Keratinocyte (primary cell): ENCODE data around the gene TRIM63. TPM values are rescaled to one million over a fixed set of nuclear protein-coding genes. Genes with fewer than 3 reads are reported as not detected.

Experiments used
- DNase-seq: peaks from one replicate; pipeline ENCODE4 v3.0.0-alpha.2; 2011; ENCODE audit warnings: low read depth, missing footprints, low spot score
- FAIRE-seq: peaks from 2 replicates; lab custom pipeline; 2011; peaks lifted over from hg19 to GRCh38; lab: Jason Lieb, UNC
- H2AFZ ChIP-seq: 2 replicates; pipeline ENCODE4 v1.6.0; 2012; ENCODE audit warnings: low read length, control low read depth, inconsistent platforms; ENCODE audit not compliant: control insufficient read depth
- H3K27ac ChIP-seq: 2 replicates; pipeline ENCODE4 v1.5.1; 2011; ENCODE audit warnings: low read length; ENCODE audit not compliant: control insufficient read depth, insufficient read depth
- H3K27me3 ChIP-seq: 3 replicates; pipeline ENCODE4 v1.6.0; 2011; ENCODE audit warnings: low read length; ENCODE audit not compliant: control insufficient read depth, insufficient read depth; ENCODE audit errors: extremely low read depth
- H3K36me3 ChIP-seq, 2 experiments: 2 replicates in 1 of 2; 3 replicates in 1 of 2; pipeline ENCODE4 v1.5.1; 2011; ENCODE audit warnings: low read length in 2 of 2, mild to moderate bottlenecking in 1 of 2; ENCODE audit not compliant: control insufficient read depth in 2 of 2, insufficient read depth in 2 of 2; ENCODE audit errors: extremely low read depth in 1 of 2
- H3K4me1 ChIP-seq: 3 replicates; pipeline ENCODE4 v1.5.1; 2011; ENCODE audit warnings: low read length; ENCODE audit not compliant: control insufficient read depth, insufficient read depth; ENCODE audit errors: extremely low read depth
- H3K4me2 ChIP-seq: 3 replicates; pipeline ENCODE4 v1.6.0; 2011; ENCODE audit warnings: low read depth, low read length; ENCODE audit not compliant: control insufficient read depth, insufficient read depth; ENCODE audit errors: extremely low read depth
- H3K4me3 ChIP-seq, 3 experiments: fragments of 200-600 bp in 1 of 3; sonication (generic) in 1 of 3; 2 replicates in 2 of 3; 3 replicates in 1 of 3; pipeline ENCODE4 v1.5.1; 2011 to 2016; ENCODE audit warnings: low read length in 3 of 3, mild to moderate bottlenecking in 3 of 3, control low read depth in 2 of 3, inconsistent platforms in 1 of 3, low read depth in 1 of 3, mixed read lengths in 1 of 3, mixed run types in 1 of 3, moderate library complexity in 1 of 3; ENCODE audit not compliant: control insufficient read depth in 2 of 3, insufficient read depth in 2 of 3; ENCODE audit errors: extremely low read depth in 1 of 3
- H3K79me2 ChIP-seq: 2 replicates; pipeline ENCODE4 v1.6.0; 2012; ENCODE audit warnings: low read length; ENCODE audit not compliant: control insufficient read depth, insufficient read depth
- H3K9ac ChIP-seq: 3 replicates; pipeline ENCODE4 v1.6.0; 2011; ENCODE audit warnings: low read length; ENCODE audit not compliant: control insufficient read depth, insufficient read depth; ENCODE audit errors: extremely low read depth
- H3K9me1 ChIP-seq: 3 replicates; pipeline ENCODE4 v1.6.0; 2011; ENCODE audit warnings: low read length; ENCODE audit not compliant: control insufficient read depth, insufficient read depth; ENCODE audit errors: extremely low read depth
- H3K9me3 ChIP-seq: 2 replicates; pipeline ENCODE4 v1.5.1; 2012; ENCODE audit warnings: low read depth, low read length; ENCODE audit not compliant: control insufficient read depth
- H4K20me1 ChIP-seq: 3 replicates; pipeline ENCODE4 v1.6.0; 2011; ENCODE audit warnings: low read length; ENCODE audit not compliant: control insufficient read depth, insufficient read depth; ENCODE audit errors: extremely low read depth
- CTCF ChIP-seq, 3 experiments: IDR thresholded peaks in 1 of 3; conservative IDR thresholded peaks in 1 of 3; optimal IDR thresholded peaks in 1 of 3; 2 replicates in 2 of 3; 3 replicates in 1 of 3; pipeline versions ENCODE3 to v1.5.1; 2011; ENCODE audit warnings: low read length in 3 of 3, mild to moderate bottlenecking in 3 of 3, moderate library complexity in 2 of 3, control low read depth in 1 of 3, inconsistent platforms in 1 of 3; ENCODE audit not compliant: insufficient read depth in 2 of 3; ENCODE audit errors: extremely low read depth in 1 of 3
- EZH2 ChIP-seq: IDR thresholded peaks from one replicate; pipeline ENCODE4 v1.6.1; 2012; ENCODE audit warnings: inconsistent platforms, mild to moderate bottlenecking, low read length, moderate library complexity
- dilution Hi-C: fragments of 300-500 bp; cut with MboI; formaldehyde crosslinking; loops from one replicate; pipeline ENCODE4 v1.7.0; 2020; ENCODE audit warnings: low sequenced_read_pairs; ENCODE audit not compliant: extremely low pct_ligation_motif_present
- polyA plus RNA-seq, 5 experiments: library from polyadenylated mRNA; depleted of rRNA in 3 of 5; stranded (reverse) in 3 of 5; stranded (forward) in 1 of 5; unstranded in 1 of 5; fragments of >200 nt; gene quantifications; 1 replicate in 1 of 5; 2 replicates in 3 of 5; 3 replicates in 1 of 5; pipeline versions ENCODE4 v1.2.1 to v1.2.3, GENCODE V29; 2011 to 2012; ENCODE audit warnings: missing spikeins in 2 of 5, low read depth in 1 of 5, low replicate concordance in 1 of 5

Gene TRIM63
- polyA plus RNA-seq, 1 donor (not counting 4 experiments of a cell fraction or from before 2014, with no cell fraction given): not detected

DNA sequence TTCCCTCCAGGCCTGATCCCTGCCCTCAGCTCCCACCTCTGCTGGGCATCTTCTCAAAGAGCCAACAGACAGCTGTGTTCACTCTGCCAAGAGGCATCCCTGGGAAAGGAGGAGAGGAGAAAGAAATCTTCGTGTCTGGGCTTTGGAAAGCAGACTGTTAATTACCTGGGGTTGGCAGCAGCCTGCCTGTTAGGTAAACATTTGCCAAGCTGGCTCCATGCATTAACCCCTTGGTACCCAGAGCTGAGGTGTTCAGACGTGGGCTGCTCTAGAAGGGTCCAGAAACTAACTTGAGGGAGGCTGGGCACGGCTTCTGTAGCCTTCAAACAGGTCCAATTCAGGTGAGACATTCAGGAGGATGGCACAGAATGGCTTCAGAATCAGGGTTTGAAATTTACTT, 54.6 kb downstream of the TRIM63 start:
- H3K9me3 ChIP-seq: no peaks in the 10 kb centered on the region
- no peak overlapping the region for H3K4me3 ChIP-seq
- H3K4me1 ChIP-seq: no peaks in the 10 kb centered on the region
- H3K27ac ChIP-seq: no peak overlapping the region
- no peaks in the 10 kb centered on the region for H3K9me1 ChIP-seq
- H3K36me3 ChIP-seq: no peaks in the 10 kb centered on the region
- no peaks in the 10 kb centered on the region for H4K20me1 ChIP-seq
- dilution Hi-C loops: no loop called here
- H2AFZ ChIP-seq: no peak overlapping the region
- no peaks in the 10 kb centered on the region for H3K79me2 ChIP-seq
- no peak overlapping the region for H3K4me2 ChIP-seq
- TF ChIP-seq CTCF (optimal IDR thresholded peaks at IDR 0.05 in 1 of 3, IDR thresholded peaks at IDR 0.05 in 1 of 3, conservative IDR thresholded peaks at IDR 0.05 in 1 of 3; ENCODE audit: extremely low read depth in 1 of 3, insufficient read depth in 2 of 3, low read length in 3 of 3): no peak
- TF ChIP-seq EZH2: no peak
- H3K9ac ChIP-seq: no peak overlapping the region
- FAIRE-seq (no peak), DNase-seq (no peak)
- H3K27me3 ChIP-seq: no peaks in the 10 kb centered on the region

- Histone ChIP-seq H3K4me2 (no peak overlapping the region), H3K9me1 (no peaks in the 10 kb centered on the region), H3K4me3 (no peak overlapping the region), H3K9ac (no peak overlapping the region), H2AFZ (no peak overlapping the region), H3K27me3 (no peaks in the 10 kb centered on the region), H3K79me2 (no peaks in the 10 kb centered on the region), H3K27ac (no peak overlapping the region), H3K4me1 (no peaks in the 10 kb centered on the region), H3K9me3 (no peaks in the 10 kb centered on the region), H3K36me3 (no peaks in the 10 kb centered on the region), H4K20me1 (no peaks in the 10 kb centered on the region)
- DNase-seq (no peak), FAIRE-seq (no peak)
- TF ChIP-seq CTCF (optimal IDR thresholded peaks at IDR 0.05 in 1 of 3, IDR thresholded peaks at IDR 0.05 in 1 of 3, conservative IDR thresholded peaks at IDR 0.05 in 1 of 3; ENCODE audit: extremely low read depth in 1 of 3, insufficient read depth in 2 of 3, low read length in 3 of 3) (no peak), EZH2 (no peak)
- dilution Hi-C loops: no loop called here
These were observed 56.6 kb downstream of the TRIM63 start for GRCh38 chr1:26010825-26011224.
